ENCODE measurements around the gene CD2AP. TPM values are rescaled to one million over a fixed set of nuclear protein-coding genes. Genes with fewer than 3 reads are reported as not detected.

CD2AP gene
- total and polyA plus RNA-seq, 2 experiments from 2014 or later, result 9.8 to 19.2 TPM

DNA sequence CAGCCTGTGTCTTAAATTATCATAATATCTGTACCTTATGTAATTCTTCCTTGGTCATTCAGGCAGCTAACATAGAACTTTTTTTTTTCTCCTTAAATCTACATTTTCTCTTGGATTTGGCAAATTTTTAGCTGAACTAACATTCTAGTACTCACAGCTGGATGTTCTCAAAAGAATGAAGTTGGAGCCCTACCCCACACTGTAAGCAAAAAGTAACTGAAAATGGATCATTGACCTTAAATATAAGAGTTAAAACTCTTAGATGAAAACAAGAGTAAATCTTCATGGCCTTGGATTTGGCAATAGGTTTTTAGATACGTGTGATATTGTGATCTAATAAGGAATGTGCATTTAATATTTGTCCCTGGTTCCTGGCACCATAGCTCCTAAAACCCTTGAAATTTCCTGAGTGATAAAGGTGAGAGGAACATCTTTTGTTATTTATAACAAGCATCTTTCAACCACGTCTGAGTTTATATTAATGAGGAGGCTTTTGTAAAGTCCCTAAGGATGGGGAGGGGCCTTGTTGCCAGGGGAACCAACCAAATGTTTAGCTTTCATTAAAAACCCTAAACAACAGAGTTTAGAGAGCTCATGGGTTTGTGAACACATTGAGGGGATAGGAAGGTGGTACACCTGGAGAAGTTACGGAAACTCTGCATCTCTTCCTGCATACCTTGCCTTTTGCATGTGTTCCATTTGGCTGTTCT lies 114.7 kb downstream of the CD2AP start:
- no peak for DNase-seq (ENCODE audit: low read depth in 1 of 2, low spot score in 1 of 2)
- H3K27ac ChIP-seq, result no peak overlapping the region
- H3K9me3 ChIP-seq (ENCODE audit: low read depth), result no peaks in the 10 kb centered on the region
- no peaks in the 10 kb centered on the region for H3K4me1 ChIP-seq (ENCODE audit: low read depth)
- H3K36me3 ChIP-seq, result peaks cover 24% of the 10 kb centered on the region
- no peak for TF ChIP-seq CTCF (IDR thresholded peaks at IDR 0.05; ENCODE audit: low read depth, low read length)
- H3K4me3 ChIP-seq, result no peak overlapping the region
- no peaks in the 10 kb centered on the region for H3K27me3 ChIP-seq

GRCh38 chr6:47593979-47594378 lies 116.4 kb downstream of the CD2AP start:
- Histone ChIP-seq H3K36me3 (peaks cover 28% of the 10 kb centered on the region), H3K9me3 (ENCODE audit: low read depth) (no peaks in the 10 kb centered on the region), H3K4me3 (no peak overlapping the region), H3K27ac (no peak overlapping the region), H3K27me3 (no peaks in the 10 kb centered on the region), H3K4me1 (ENCODE audit: low read depth) (no peaks in the 10 kb centered on the region)
- no peak for TF ChIP-seq CTCF (IDR thresholded peaks at IDR 0.05; ENCODE audit: low read depth, low read length)
- DNase-seq (ENCODE audit: low read depth in 1 of 2, low spot score in 1 of 2), result no peak

GRCh38 chr6:47595785-47596184 lies 118.2 kb downstream of the CD2AP start:
- Histone ChIP-seq H3K36me3 (peaks cover 31% of the 10 kb centered on the region), H3K4me1 (ENCODE audit: low read depth) (no peaks in the 10 kb centered on the region), H3K27me3 (no peaks in the 10 kb centered on the region), H3K27ac (no peak overlapping the region), H3K9me3 (ENCODE audit: low read depth) (no peaks in the 10 kb centered on the region), H3K4me3 (no peak overlapping the region)
- TF ChIP-seq CTCF (IDR thresholded peaks at IDR 0.05; ENCODE audit: low read depth, low read length), result no peak
- no peak for DNase-seq (ENCODE audit: low read depth in 1 of 2, low spot score in 1 of 2)

DNA sequence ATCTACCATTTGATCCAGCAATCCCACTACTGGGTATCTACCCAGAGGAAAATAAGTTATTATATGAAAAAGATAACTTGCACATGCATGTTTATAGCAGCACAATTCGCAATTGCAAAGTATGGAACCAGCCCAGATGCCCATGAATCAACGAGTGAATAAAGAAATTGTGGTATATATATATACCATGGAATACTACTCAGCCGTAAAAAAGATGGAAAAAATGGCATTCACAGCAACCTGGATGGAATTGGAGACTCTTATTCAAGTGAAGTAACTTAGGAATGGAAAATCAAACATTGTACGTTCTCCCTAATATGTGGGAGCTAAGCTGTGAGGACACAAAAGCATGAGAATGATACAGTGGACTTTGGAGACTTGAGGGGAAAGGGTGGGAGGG lies 120.8 kb downstream of the CD2AP start:
- no peak for DNase-seq (ENCODE audit: low read depth in 1 of 2, low spot score in 1 of 2)
- H3K9me3 ChIP-seq (ENCODE audit: low read depth), result no peaks in the 10 kb centered on the region
- H3K36me3 ChIP-seq, result peaks cover 26% of the 10 kb centered on the region
- H3K27ac ChIP-seq, result no peak overlapping the region
- no peaks in the 10 kb centered on the region for H3K27me3 ChIP-seq
- no peak for TF ChIP-seq CTCF (IDR thresholded peaks at IDR 0.05; ENCODE audit: low read depth, low read length)
- H3K4me3 ChIP-seq, result no peak overlapping the region
- H3K4me1 ChIP-seq (ENCODE audit: low read depth), result no peaks in the 10 kb centered on the region

DNA sequence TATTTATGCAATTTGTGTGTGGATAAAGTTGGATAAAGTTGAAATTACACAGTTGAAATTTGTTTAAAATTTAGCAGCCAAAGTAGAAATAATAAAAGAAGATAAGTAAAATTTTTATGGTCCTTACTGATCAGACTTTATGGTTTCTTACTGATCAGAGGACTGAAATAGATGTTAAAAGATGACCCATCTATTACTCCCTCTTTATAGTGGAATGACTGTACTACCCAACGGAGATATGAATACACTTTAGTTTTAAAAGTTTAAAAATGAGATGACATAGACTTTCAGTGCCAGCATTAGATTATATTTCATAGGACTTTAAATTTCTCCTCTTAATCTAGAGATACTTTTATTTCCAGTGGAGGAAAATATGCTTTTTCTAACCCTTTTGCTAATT lies 121.9 kb downstream of the CD2AP start:
- TF ChIP-seq CTCF (IDR thresholded peaks at IDR 0.05; ENCODE audit: low read depth, low read length), result no peak
- no peaks in the 10 kb centered on the region for H3K4me1 ChIP-seq (ENCODE audit: low read depth)
- no peak overlapping the region for H3K4me3 ChIP-seq
- H3K27ac ChIP-seq, result no peak overlapping the region
- no peaks in the 10 kb centered on the region for H3K9me3 ChIP-seq (ENCODE audit: low read depth)
- H3K27me3 ChIP-seq, result no peaks in the 10 kb centered on the region
- H3K36me3 ChIP-seq, result peaks cover 26% of the 10 kb centered on the region
- no peak for DNase-seq (ENCODE audit: low read depth in 1 of 2, low spot score in 1 of 2)

Data from cardiac muscle cell (in vitro differentiated cells and primary cell).